Smooth muscle cell (in vitro differentiated cells): ENCODE data around the gene SORT1. TPM values are rescaled to one million over a fixed set of nuclear protein-coding genes. Genes with fewer than 3 reads are reported as not detected.

Source experiments
- DNase-seq: peaks from one replicate; lab custom pipeline; 2025; ENCODE audit not compliant: unreplicated experiment; lab: John Stamatoyannopoulos, UW
- H2AFZ ChIP-seq: fragments of 200-600 bp; sonication (generic); 2 replicates; pipeline ENCODE4 v1.6.0; 2016; ENCODE audit warnings: antibody characterized with exemption, low read depth, mild to moderate bottlenecking
- H3F3A ChIP-seq: fragments of 200-600 bp; sonication (generic); 2 replicates; pipeline ENCODE4 v1.6.0; 2017; ENCODE audit warnings: antibody characterized with exemption, low read depth
- H3K27ac ChIP-seq: fragments of 200-600 bp; sonication (generic); 2 replicates; pipeline ENCODE4 v1.5.1; 2016; ENCODE audit warnings: low read depth, mild to moderate bottlenecking
- H3K27me3 ChIP-seq: fragments of 200-600 bp; sonication (generic); 2 replicates; pipeline ENCODE4 v1.6.1; 2016; ENCODE audit warnings: low read depth, mild to moderate bottlenecking
- H3K36me3 ChIP-seq: fragments of 200-600 bp; sonication (generic); 2 replicates; pipeline ENCODE4 v1.5.1; 2016; ENCODE audit warnings: low read depth
- H3K4me1 ChIP-seq: fragments of 200-600 bp; sonication (generic); 2 replicates; pipeline ENCODE4 v1.5.1; 2016; ENCODE audit warnings: low read depth
- H3K4me2 ChIP-seq: fragments of 200-600 bp; sonication (generic); 2 replicates; pipeline ENCODE4 v1.6.0; 2016; ENCODE audit warnings: mild to moderate bottlenecking
- H3K4me3 ChIP-seq: fragments of 200-600 bp; sonication (generic); 2 replicates; pipeline ENCODE4 v1.5.1; 2016; ENCODE audit warnings: mild to moderate bottlenecking
- H3K79me2 ChIP-seq: fragments of 200-600 bp; sonication (generic); 2 replicates; pipeline ENCODE4 v1.6.0; 2016; ENCODE audit warnings: low read depth, mild to moderate bottlenecking
- H3K9ac ChIP-seq: fragments of 200-600 bp; sonication (generic); 2 replicates; pipeline ENCODE4 v1.6.0; 2016; ENCODE audit warnings: low read depth
- H3K9me3 ChIP-seq: fragments of 200-600 bp; sonication (generic); replicated peaks from 2 replicates; pipeline ENCODE4 v1.5.1; 2016; ENCODE audit warnings: low read depth
- H4K20me1 ChIP-seq: fragments of 200-600 bp; sonication (generic); 2 replicates; pipeline ENCODE4 v1.6.0; 2016; ENCODE audit warnings: low read depth
- WGBS: methylation state at CpG from one replicate; pipeline ENCODE4 v1.1.7; 2016; ENCODE audit warnings: low lambda C conversion rate; 5-methylcytosine and 5-hydroxymethylcytosine counted together
- polyA plus RNA-seq: library from polyadenylated mRNA; unstranded; fragments of >200 nt; fragmentation: Nextera tagmentation; extraction: Ambion mirVana; gene quantifications from 2 replicates; pipeline ENCODE4 v1.2.1, GENCODE V29; 2016
- total RNA-seq: library from RNA; depleted of rRNA; stranded (reverse); fragments of >200 nt; gene quantifications from 2 replicates; pipeline ENCODE4 v1.2.3, GENCODE V29; 2014
- TF ChIP-seq, protein P1 (sequence below): fragments of 200-600 bp; sonication (generic); IDR thresholded peaks from 2 replicates; pipeline ENCODE4 v1.5.1; 2017; ENCODE audit warnings: borderline replicate concordance, mild to moderate bottlenecking, antibody characterized with exemption; ENCODE audit not compliant: insufficient read depth, poor library complexity, severe bottlenecking

Gene SORT1
- total and polyA plus RNA-seq, 2 experiments from 2014 or later, result 9.8 to 31.4 TPM

- H3K4me2 ChIP-seq, result no peak overlapping the region
- TF ChIP-seq, protein P1, sequence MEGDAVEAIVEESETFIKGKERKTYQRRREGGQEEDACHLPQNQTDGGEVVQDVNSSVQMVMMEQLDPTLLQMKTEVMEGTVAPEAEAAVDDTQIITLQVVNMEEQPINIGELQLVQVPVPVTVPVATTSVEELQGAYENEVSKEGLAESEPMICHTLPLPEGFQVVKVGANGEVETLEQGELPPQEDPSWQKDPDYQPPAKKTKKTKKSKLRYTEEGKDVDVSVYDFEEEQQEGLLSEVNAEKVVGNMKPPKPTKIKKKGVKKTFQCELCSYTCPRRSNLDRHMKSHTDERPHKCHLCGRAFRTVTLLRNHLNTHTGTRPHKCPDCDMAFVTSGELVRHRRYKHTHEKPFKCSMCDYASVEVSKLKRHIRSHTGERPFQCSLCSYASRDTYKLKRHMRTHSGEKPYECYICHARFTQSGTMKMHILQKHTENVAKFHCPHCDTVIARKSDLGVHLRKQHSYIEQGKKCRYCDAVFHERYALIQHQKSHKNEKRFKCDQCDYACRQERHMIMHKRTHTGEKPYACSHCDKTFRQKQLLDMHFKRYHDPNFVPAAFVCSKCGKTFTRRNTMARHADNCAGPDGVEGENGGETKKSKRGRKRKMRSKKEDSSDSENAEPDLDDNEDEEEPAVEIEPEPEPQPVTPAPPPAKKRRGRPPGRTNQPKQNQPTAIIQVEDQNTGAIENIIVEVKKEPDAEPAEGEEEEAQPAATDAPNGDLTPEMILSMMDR, result no peak
- no peak overlapping the region for H3K27ac ChIP-seq
- H3K36me3 ChIP-seq, result no peaks in the 10 kb centered on the region
- H3F3A ChIP-seq, result no peaks in the 10 kb centered on the region
- no peaks in the 10 kb centered on the region for H3K9me3 ChIP-seq
- H2AFZ ChIP-seq, result no peak overlapping the region
- H3K4me3 ChIP-seq, result no peak overlapping the region
- WGBS, result 95% methylated on average over 2 of the region's 2 CpGs
- peaks cover 34% of the 10 kb centered on the region for H3K79me2 ChIP-seq
- no peak overlapping the region for H3K9ac ChIP-seq
- H4K20me1 ChIP-seq, result no peaks in the 10 kb centered on the region
- H3K4me1 ChIP-seq, result peaks cover 10% of the 10 kb centered on the region
- no peak for DNase-seq
- no peaks in the 10 kb centered on the region for H3K27me3 ChIP-seq
Measured at GRCh38 chr1:109385417-109385816, 12.3 kb downstream of the SORT1 start.

DNA sequence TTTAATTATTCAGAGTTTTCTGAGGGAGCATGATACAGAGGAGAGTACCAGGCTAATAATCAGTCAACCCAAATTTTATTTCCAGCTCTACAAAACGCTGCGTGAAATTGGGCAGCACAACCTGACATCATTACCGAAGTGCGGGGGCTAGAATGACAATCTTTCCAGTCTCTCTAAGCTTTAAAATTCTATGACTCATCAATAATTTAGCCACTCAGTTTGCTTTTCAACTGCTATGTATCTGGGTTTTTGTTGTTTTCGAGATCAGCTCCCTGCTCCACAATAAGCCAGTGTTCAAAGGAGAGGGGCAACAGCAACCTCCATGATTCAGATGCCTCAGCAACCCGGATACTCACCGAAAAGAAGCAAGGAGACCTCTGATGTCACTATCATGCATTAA is 13.9 kb downstream of the SORT1 start:
- no peaks in the 10 kb centered on the region for H3K9me3 ChIP-seq
- TF ChIP-seq, protein P1, result no peak
- H3K27me3 ChIP-seq, result no peaks in the 10 kb centered on the region
- H3K4me3 ChIP-seq, result no peak overlapping the region
- no peak overlapping the region for H3K9ac ChIP-seq
- H3F3A ChIP-seq, result no peaks in the 10 kb centered on the region
- 52% methylated on average over 7 of the region's 7 CpGs for WGBS
- peaks cover 10% of the 10 kb centered on the region for H3K4me1 ChIP-seq
- H3K27ac ChIP-seq, result peak overlapping the region; percentile 48
- H4K20me1 ChIP-seq, result no peaks in the 10 kb centered on the region
- DNase-seq, result no peak
- H3K36me3 ChIP-seq, result no peaks in the 10 kb centered on the region
- peak overlapping the region; percentile 7 for H3K4me2 ChIP-seq
- no peak overlapping the region for H2AFZ ChIP-seq
- peaks cover 48% of the 10 kb centered on the region for H3K79me2 ChIP-seq

DNA sequence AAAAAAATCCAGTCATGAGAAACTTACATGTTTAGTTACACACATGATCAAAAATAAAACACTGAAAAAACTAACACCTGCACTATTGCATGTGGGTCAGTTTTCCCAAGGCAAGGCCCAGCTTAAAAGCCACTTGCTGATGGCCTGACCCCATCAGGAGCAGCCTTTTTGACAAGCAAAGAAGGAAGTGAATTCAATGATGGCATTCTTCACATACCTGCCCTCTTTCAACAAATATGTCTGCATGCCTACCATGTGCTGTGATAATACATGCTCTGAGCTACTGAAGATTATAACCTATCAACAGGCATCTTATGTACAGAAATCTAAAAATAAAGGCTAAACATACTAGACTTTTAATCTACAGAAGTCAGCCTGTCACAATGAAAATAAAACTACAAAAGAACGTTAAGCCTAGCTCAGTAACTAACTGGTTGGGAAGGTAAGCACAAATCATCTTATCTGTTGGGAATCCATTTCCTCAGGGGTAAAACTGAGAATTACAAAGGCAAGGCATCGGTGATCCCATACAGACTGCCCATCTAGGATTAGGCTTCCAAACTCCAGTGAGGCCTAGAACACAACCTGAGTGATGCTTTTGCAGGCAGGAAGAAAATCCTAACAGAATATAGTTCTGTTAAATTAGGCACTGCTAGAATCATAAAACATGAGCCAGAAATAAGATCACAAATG is 14.5 kb downstream of the SORT1 start:
- Histone ChIP-seq H3K27ac (peak overlapping the region; percentile 48), H4K20me1 (no peaks in the 10 kb centered on the region), H3K4me1 (peaks cover 10% of the 10 kb centered on the region), H3K79me2 (peaks cover 46% of the 10 kb centered on the region), H2AFZ (no peak overlapping the region), H3F3A (no peaks in the 10 kb centered on the region), H3K4me2 (no peak overlapping the region), H3K4me3 (no peak overlapping the region), H3K9me3 (no peaks in the 10 kb centered on the region), H3K36me3 (no peaks in the 10 kb centered on the region), H3K27me3 (no peaks in the 10 kb centered on the region), H3K9ac (no peak overlapping the region)
- TF ChIP-seq, protein P1, result no peak
- 20% methylated on average over 2 of the region's 2 CpGs for WGBS
- DNase-seq, result no peak

DNA sequence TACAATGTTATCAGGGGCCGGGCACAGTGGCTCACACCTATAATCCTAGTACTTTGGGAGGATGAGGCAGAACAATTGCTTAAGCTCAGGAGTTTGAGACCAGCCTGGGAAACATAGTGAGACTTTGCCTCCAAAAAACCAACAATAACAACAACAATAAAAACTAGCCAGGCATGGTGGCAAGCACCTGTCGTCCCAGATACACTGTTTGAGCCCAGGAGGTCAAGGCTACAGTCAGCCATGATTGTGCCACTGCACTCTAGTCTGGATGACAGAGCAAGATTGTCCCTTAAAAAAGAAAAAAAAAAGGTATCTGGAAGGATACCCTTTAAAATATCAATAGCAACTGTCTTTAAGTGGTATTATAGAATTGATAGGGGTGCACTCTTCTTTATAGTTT is 16.1 kb downstream of the SORT1 start:
- no peak overlapping the region for H3K9ac ChIP-seq
- H3K36me3 ChIP-seq, result no peaks in the 10 kb centered on the region
- H2AFZ ChIP-seq, result no peak overlapping the region
- H3K4me1 ChIP-seq, result peaks cover 10% of the 10 kb centered on the region
- H3K27me3 ChIP-seq, result no peaks in the 10 kb centered on the region
- no peaks in the 10 kb centered on the region for H4K20me1 ChIP-seq
- WGBS, result 85% methylated on average over 2 of the region's 2 CpGs
- no peak overlapping the region for H3K4me2 ChIP-seq
- no peak for DNase-seq
- no peak overlapping the region for H3K27ac ChIP-seq
- TF ChIP-seq, protein P1, result no peak
- no peak overlapping the region for H3K4me3 ChIP-seq
- no peaks in the 10 kb centered on the region for H3F3A ChIP-seq
- no peaks in the 10 kb centered on the region for H3K9me3 ChIP-seq
- peaks cover 39% of the 10 kb centered on the region for H3K79me2 ChIP-seq
